Measurements from ENCODE around the gene CDC42BPB.
"Not testable (repeated sequence)": the region's sequence is repeated elsewhere in the genome, so short reads cannot be mapped to it uniquely, and the experiment has no call there.

The CDC42BPB gene

DNA sequence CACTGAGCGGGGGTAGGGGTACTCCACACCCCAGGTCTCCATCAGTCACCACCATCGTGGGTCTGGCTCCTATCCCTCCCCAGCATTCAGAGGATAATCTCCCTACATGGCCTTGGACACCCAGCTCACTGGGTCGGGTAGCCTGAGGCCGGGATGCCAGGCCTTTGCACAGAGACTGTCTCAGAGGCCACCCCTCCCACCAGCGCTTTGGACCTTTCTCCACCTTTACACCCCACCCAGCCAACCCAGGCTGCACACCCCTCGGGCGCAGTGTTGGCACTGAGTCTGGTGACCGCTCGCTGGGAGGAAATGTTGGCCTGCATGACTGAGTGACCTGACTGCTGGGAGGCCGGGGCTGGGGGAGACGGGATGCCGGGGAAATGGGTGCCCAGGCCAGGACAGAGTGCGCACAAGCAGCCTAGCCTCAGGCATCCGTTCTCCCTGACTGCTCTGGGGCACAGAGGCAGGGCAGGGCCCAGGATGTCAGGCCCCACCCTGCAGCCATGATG lies 16.1 kb upstream of the CDC42BPB start:
- no peak for DNase-seq (ENCODE audit: low spot score)

DNA sequence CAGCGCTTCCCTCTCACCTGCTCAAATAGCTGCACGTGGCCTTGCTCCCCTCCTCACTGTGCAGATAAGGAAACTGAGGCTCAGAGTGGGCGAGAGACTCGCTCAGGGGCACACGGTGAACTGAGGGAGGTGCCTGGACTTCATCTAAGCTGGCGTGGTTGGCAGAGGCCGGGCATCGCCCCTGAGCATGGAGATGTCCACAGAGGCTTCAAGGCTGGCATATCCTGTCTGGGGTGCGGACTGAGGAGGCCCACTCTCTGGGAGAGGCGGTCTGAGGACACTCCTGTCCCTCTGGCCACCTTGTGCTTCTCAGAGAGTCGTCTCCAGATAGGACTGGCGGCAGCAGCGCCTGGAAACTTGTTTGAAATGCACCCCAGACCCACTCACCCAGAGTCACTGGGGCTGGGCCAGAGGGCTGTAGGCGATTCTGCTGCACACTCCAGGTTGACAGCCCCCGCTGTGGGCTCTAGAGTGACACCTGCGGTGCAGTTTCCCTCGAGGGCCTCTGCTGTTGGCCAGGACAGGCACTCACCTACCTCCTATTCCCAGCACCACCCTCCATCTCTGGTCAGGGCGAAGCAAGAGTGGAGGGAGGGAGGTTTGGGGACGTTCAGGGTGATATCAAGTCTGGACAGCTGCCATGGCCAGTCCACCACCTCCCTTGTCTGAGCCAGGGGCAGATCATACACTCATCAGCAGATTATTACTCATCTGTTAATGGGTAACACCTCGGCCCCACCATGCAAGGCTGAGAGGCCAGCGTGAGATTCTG lies 15.4 kb upstream of the CDC42BPB start:
- no peak for DNase-seq (ENCODE audit: low spot score)

DNA sequence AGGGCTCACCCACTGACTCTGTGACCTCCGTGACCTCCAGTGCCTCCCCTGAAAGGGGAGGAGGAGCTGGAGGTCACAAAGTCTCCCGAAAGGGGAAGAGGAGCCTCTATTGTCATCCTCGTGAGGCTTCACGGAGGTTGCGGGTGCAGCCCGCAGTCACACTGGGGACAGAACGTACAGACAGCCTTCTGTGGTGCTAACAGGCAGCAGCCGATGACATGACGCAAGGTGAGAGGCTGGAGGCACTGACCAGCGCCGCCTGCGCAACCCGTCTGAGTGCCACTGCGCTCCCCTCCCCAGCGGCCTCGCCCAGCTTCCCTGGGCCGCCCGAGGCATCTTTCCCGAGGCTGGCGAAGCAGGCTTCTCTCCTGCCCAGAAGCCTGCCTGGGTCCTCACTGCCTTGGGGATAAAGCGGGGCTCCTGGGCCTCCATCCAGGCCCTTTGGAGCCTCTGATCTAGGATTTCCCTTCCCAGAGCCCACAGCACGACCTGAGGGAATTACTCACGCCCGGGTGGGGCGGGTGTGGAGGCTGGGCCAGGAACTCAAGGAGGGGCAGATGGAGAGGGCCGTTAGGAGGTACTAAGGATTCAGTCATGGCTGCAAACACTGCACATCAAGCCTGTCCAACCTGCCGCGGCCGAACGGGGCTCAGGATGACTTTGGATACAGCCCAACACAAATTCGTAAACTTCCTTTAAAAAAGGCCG lies 14.3 kb upstream of the CDC42BPB start:
- DNase-seq (ENCODE audit: low spot score) = no peak

DNA sequence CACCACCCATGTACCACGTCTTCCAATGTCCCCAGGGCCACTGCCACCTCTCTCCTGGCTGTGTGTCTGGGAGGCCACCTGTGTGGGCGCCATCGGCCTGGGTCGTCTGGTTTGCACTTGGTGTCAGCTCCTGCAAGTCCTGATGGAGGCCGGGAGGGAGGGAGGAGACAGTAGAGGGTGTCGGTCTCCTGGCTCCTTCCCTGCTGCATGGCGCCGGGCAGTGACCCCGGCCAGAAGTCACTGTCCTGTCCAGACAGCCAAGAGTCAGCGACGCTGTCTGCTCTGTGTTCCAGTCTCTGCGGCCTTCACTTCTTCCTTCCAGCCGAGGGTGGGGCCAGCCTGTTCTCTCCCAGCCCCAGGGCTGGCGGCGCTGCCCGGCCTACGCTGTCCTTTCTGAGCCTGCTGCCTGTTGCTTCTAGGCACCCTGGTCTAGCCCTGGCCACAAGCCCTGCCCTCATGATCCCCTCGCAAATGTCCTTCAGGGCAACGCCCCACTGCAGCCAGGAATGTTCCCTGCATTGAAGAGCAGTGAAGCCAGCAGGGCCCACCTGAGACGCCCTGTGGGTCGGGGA lies 13.7 kb upstream of the CDC42BPB start:
- no peak for DNase-seq (ENCODE audit: low spot score)

DNA sequence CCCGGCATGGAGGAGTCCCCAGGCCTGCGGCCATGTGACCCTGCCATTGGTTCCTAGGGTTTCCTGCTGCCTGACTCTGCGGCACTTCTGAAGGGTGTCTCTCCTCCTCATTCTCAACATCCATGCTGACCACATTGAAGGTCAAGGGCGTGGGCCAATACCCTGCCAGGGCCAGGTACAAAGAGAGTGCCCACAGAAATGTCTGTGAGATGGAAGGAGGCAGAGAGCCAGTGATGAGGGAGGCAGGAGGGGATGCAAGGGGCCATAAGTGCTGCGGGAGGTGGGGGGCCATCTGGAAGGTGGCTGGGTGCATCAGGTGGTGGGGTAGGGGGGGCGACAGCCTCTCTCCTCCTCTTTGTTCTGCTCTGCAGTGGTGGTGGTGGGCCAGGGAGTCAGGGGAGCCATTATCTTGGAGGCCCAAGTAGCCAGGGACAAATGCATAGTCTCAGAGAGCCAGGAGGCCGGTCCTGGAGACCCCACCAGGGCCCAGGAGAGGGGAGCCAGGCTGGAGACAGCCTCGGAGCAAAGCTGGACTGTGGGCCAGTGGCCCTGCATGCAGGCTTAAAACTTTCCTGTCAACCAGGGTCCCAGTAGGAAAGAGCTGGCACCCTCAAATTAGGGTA lies 13.0 kb upstream of the CDC42BPB start:
- no peak for DNase-seq (ENCODE audit: low spot score)

DNA sequence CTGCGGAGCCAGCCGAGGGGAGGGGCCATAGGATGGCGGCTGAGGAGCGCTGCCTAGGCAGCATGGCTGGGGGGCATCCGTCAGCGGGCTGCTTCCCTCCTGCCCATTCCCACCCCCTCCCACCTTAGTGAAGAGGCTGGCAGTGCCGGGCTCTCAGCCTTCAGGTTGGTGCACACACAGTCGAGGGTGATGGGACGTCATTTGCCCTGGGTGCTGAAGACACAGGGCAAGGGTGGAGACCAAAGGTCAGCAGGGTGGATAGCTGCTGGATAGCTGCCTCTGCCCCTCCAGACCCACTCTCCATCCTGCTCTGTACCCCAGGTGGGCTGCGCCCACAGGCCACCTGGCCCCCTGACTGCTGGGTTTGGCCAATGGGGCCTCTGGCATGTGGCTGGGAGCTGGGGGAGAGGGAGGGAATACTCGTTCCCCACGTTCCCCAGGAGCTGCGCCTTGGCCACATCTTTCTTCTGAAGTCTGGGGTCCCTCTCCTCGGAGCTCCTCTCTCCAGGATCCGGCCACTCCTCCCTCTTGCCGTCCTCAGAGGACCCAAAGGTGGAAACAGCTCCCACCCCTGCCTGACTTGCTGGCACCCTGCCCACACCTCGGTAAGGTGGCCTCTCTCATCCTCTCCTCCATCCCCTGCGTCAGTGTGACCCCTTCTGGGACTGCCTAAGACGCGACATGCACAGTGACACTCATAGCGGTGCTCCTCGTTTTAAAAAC lies 11.2 kb upstream of the CDC42BPB start:
- no peak for DNase-seq (ENCODE audit: low spot score)

DNA sequence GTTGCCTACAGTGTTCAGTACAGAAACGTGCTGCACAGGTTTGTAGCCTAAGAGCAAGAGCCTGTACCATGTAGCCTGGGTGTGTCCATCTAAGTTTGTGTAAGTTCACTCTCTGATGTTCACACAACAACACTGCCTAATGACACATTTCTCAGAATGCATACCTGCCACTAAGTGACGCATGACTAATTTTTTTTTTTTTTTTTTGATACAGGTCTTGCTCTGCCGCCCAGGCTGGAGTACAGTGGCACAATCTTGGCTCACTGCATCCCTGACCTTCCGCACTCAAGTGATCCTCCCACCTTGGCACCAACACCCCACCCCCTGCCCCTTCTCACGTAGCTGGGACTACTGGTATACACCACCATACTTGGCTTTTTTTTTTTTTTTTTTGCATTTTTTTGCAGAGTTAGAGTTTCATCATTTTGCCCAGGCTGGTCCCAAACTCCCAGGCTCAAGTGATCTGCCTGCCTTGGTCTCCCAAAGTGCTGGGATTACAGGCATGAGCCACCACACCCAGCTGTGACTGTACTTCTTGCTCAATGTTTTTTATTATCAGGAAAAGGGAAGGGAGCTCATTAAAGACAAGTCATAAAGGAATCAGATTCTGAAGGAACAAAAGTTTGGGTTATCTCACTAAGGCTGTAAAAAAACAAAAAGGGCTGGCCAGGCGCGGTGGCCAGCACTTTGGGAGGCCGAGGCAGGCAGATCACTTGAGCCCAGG lies 10.0 kb upstream of the CDC42BPB start:
- no peak for DNase-seq (ENCODE audit: low spot score)

DNA sequence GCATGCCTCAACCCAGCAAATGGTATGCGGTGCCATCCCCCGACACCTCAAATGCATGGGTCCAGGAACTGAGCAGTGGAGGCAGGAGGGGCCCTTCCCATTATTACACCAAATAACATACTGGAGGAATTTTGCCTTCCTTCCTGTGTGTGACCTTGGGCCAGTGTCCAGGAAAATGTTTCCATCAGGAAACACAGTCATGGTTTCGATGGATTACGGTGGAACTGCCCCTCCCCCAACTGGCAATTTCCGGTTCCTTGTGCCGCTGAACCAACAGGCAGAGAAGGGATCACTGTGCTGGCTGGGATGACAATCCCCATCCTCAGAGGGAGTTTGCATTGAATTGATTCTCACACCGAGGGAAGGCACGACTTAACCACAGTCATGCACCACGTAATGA lies 9.1 kb upstream of the CDC42BPB start:
- no peak for DNase-seq (ENCODE audit: low spot score)

DNA sequence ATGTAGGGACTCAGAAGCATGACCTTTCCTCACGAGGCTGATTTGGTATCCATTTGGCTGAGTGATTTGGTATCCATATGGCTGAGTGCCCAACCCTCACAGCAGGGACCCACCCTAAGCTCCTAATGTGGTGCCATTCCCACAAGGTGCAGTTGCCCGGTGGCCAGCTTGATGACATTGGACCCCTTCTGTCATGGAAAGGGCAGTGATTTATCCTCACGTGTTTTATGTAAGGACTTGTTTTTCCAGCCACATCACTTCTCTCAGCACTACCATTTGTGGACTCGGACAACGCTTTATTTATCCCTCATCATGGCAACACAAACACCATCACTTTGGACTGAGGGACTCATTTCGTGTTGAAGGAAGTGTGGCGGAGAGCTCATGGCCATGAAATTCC lies 8.5 kb upstream of the CDC42BPB start:
- no peak for DNase-seq (ENCODE audit: low spot score)

DNA sequence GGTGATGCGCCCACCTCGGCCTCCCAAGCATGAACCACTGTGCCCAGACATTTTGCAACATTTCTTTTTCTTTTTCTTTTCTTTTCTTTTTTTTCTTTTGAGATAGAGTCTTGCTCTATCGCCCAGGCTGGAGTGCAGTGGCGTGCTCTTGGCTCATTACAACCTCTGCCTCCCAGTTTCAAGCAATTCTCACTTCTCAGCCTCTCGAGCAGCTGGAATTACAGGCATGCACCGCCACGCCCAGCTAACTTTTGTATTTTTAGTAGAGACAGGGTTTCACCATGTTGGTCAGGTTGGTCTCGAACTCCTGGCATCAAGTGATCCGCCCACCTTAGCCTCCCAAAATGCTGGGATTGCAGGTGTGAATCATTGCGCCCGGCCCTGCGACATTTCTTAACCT lies 7.6 kb upstream of the CDC42BPB start:
- DNase-seq (ENCODE audit: low spot score) = no peak

DNA sequence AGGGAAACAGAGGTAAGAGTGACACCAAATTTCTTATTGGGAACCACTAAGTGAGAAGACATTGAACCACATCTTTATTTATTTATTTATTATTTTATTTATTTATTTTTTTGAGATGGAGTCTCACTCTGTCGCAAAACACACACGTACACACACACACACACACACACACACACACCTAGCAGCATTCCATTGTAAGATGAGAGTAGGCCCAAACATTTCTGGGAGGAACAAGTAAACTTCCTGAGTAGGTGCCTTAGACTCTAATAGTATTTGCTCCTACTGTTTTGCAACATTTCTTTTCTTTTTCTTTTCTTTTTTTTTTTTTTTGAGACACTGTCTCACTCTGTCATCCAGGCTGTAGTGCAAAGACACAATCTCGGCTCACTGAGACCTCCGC lies 7.1 kb upstream of the CDC42BPB start:
- DNase-seq (ENCODE audit: low spot score) = no peak

DNA sequence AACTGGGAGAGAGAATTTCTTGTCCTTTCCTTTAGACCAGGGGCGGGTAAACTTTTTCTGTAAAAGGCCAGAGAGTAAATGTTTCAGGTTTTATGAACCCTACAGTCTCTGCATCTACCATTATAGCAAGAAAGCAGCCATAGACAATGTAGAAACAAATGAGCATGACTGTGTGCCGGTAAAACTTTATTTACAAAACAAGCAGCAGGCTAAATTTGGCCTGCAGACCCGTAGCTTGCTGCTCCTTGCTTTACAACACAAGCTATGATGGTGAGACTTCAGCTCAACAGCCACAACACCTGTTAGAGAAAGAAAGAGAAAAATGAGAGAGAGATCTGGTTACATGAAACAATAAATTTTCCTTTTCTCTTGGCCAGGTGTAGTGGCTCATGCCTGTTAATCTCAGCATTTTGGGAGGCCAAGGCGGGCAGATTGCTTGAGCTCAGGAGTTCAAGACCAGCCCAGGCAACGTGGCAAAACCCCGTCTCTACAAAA lies 4.2 kb upstream of the CDC42BPB start:
- DNase-seq (ENCODE audit: low spot score) = no peak

DNA sequence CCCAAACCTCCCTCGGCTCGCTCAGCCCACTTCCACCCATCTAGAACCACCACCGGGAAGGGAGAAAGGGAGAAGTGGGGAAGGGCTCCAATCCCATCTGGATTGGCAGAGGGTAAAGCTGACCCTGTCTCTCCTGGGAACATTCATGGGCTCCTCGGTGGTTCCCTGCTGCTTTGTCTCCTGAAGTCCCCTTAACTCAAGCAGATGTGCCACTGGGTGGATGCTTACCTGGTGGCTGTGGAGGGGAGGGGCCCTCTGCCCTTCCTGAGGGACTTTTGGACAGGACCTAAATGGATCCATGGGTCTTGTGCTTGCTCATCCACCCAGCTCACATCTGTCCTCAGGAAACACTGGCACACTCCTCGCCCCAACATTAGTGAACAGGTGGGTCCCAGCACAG lies 2.2 kb upstream of the CDC42BPB start:
- DNase-seq (ENCODE audit: low spot score) = no peak

DNA sequence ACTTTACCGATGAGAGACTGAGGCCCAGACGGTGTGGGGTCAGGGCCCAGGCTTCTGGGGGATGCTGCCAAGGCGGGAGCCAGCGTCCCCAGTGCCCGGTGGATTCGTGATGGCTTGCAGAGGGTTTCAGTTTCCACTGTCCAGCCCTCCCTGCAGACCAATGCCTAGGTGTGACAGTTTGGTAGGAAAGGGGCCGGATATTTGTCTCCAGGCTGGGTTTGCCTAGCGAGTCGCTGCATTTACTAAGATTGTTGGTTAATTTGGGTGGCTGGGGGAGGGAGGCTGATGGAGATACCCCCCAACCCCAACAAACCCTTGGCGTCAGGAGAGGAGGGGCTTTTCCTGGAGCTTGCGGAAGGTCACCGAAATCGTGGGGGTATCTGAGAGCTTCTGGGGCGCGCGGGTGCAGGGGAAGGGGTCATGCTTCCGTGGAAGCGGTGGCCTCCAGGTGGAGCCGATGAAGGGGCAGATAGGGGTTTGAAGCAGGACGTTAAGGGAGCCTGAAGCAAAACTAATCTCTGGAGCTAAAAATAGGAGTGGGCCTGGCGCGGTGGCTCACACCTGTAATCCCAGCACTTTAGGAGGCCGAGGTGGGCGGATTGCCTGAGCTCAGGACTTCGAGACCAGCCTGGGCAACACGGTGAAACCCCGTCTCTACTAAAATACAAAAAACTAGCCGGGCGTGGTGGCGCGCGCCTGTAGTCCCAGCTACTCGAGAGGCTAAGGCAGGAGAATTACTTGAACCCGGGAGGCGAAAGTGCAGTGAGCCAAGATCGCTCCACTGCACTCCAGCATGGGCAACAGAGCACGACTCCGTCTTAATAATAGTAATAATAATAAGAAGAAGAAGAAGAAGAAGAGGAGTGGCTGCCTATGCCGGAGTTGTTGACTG lies 1.1 kb upstream of the CDC42BPB start:
- peak; percentile 25 for DNase-seq (ENCODE audit: low spot score)

DNA sequence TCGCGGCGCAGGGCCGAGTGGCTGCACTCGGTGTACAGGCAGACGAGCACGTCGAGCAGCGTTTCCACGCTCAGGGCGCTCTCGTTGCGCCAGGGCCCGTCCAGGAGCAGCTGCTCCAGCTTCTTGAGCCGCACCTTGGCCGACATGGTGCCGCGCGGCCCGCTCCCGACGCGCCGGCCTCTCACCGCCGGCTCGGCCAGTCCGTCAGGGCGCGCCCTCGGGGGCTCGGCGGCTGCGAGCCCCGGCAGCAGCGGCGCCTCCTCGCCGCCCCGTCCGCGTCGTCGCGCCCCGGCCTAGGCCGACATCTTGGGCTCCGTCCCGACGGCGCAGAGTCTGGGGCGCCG lies 349 bp downstream of the CDC42BPB start:
- no peak for DNase-seq (ENCODE audit: low spot score)

DNA sequence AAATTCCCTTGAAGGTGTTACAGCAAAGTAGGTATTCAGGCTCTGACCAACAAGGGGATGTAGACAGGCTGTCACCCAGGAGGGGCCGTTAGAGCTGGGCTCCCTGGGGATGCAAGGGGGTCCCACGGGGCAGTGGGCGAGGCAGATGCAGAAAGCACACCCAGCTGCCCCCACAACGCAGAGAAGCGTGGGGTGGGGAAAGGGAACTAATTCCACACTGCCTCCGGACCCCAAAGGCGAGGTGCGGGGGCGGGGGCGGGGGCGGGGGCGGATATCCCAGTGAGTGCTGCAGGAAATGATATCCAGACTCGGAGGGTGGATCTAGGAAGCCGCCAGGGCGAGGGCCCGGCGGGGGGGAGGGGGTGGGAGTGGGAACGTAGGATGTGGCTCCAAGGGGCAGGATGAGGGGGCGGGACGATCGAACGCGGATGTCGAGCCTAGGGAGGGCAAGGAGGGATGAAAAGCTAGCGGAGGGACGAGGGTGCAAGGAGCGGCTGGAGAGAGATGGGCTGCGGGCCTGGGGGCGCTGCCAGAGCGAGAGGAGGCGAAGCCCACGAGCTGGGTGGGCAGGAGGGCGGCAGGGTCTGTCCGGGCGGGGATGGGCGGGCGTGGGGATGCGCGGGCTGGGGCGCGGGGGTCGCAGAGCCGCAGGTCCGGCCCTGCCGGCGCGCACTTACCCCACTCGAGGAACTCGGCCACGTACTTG lies 874 bp downstream of the CDC42BPB start:
- peak; percentile 33 for DNase-seq (ENCODE audit: low spot score)

DNA sequence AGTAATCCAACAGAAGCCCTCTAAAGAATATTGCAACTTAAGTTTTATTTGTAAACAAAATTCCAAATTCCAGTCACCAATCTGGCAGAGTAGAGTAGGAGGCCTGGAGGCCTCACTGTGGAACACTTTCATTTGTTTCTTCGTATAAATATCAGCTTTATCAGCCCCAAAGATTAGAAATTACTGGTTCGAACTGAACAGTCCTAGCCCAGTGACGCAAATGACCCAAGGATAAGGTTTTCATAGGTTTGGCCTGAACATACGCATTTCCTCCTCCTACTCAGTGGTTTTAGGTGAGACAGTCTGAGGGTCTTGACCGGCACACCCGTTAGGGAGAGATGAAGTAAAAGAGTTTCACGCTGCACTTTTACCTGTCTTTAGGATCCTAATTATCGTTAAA lies 1.7 kb downstream of the CDC42BPB start:
- no peak for DNase-seq (ENCODE audit: low spot score)

DNA sequence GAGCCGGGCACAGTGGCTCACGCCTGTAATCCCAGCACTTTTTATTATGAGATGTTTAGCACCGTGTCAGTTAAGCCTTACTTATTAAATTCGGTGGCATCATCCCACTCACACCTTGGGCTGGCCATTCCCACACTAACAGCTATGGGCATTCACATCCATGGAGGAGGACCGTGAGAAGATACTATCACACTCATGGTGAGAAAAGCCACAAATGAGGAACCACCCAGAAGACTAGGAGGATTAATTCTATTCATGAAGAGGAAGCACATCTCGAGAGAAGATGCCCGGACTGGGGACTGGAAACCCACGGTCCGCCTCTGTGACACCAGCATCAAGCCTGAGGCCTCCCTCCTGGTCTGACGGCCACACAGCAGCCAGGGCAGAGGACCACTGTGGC lies 4.9 kb downstream of the CDC42BPB start:
- DNase-seq (ENCODE audit: low spot score) = no peak

DNA sequence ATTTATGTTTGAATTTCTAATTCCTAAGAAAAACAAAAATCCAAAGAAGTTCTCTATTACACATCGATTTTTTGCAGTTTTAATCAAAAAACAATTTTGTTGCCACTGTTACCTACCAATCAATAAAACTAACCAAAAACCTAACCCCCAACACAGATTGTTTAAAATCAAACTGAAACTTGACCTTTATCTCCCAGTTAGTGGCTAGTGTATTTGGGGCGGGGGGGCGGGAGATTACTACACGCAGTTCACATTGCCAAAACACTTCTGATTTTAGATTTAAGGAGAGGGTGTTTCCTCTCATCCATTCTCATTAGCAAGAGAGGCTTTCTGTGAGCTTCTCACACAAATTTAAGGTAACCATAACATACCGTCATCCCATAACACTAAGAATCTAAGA lies 6.4 kb downstream of the CDC42BPB start:
- DNase-seq (ENCODE audit: low spot score) = no peak

DNA sequence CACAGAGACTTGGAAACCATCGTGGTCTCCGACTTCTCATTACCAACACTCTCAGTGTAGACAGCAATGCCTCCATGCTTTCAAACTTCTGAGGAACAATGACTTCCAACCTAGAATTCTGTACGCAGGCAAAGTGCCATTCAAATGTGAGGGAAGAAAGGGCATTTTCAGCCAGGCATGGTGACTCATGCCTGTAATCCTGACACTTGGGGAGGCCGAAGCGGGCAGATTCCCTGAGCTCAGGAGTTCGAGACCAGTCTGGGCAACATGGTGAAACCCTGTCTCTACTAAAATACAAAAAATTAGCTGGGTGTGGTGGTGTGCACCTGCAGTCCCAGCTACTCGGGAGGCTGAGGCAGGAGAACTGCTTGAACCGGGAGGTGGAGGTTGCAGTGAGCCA lies 9.9 kb downstream of the CDC42BPB start:
- not testable (repeated sequence) for DNase-seq (ENCODE audit: low spot score)

All from cerebellar cortex (tissue), 1 donor.